ENCODE data around the gene JAM3.

DNA sequence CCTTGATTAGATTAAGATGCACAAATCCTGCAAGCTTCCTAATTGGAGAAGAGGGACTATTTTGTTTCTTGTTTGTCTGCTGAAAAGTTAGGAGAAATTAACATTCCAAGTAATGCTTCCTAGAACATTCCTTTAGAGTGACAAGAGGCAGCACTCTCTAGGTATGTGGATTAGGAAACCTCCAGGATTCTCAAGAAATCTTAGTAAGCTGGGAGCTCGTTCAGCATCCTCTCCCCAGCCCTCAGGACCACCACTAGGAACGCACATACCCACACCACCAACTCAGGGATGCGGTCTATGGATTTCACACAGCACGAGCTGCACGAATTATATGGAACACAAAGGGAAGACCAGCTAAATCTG, 102.0 kb downstream of the JAM3 start:
- TF ChIP-seq POLR2A (IDR thresholded peaks at IDR 0.05; ENCODE audit: low read depth, low read length) (no peak), POLR2AphosphoS5 (IDR thresholded peaks at IDR 0.05; ENCODE audit: low read depth, low read length) (no peak), TAF1 (IDR thresholded peaks at IDR 0.05; ENCODE audit: borderline replicate concordance, low read depth, low read length) (no peak)
